BLaER1 treated with 17β-estradiol and CSF1 and Interleukin-3, amounts not matched to agents 10 nM and 100 nM (cell line): Measurements from ENCODE around the gene ACP4.
A peak's percentile ranks its signal among the peaks of the same experiment; 100 is the strongest.

Source experiments
- H3K27ac ChIP-seq, 11 experiments: shearing (Covaris generic); formaldehyde crosslinking; 2 replicates each; pipeline ENCODE4 v1.8.1; 2022
- H3K27me3 ChIP-seq, 11 experiments: shearing (Covaris generic); formaldehyde crosslinking; 2 replicates each; pipeline ENCODE4 v1.8.1; 2022
- H3K36me3 ChIP-seq, 11 experiments: shearing (Covaris generic); formaldehyde crosslinking; 2 replicates each; pipeline ENCODE4 v1.8.1; 2022
- H3K4me1 ChIP-seq, 10 experiments: shearing (Covaris generic); formaldehyde crosslinking; 2 replicates each; pipeline ENCODE4 v1.8.1; 2022
- H3K4me2 ChIP-seq, 11 experiments: shearing (Covaris generic); formaldehyde crosslinking; 2 replicates each; pipeline ENCODE4 v1.8.1; 2022
- H3K4me3 ChIP-seq, 10 experiments: shearing (Covaris generic); formaldehyde crosslinking; 2 replicates each; pipeline ENCODE4 v1.8.1; 2022
- H3K9ac ChIP-seq, 11 experiments: shearing (Covaris generic); formaldehyde crosslinking; 2 replicates each; pipeline ENCODE4 v1.8.1; 2022
- H3K9me3 ChIP-seq, 11 experiments: shearing (Covaris generic); formaldehyde crosslinking; replicated peaks in 1 of 11; 2 replicates each; pipeline ENCODE4 v1.8.1; 2022
- H4K20me1 ChIP-seq, 11 experiments: shearing (Covaris generic); formaldehyde crosslinking; 2 replicates each; pipeline ENCODE4 v1.8.1; 2022
- Cebpa-rat ChIP-seq, 11 experiments: shearing (Covaris generic); IDR thresholded peaks; 2 replicates each; pipeline ENCODE4 v1.8.1; 2022

The ACP4 gene

GRCh38 chr19:50795664-50796073 is 5.5 kb downstream of the ACP4 start:
- Histone ChIP-seq H3K9me3 (no peaks in the 10 kb centered on the region), H3K36me3 (peaks cover 39 to 56% (median 52%) of the 10 kb centered on the region in 11 experiments), H3K4me2 (peak overlapping the region in 5 of 11 experiments; percentile 18 to 75 (median 69); a peak in 9 of 22 replicates), H3K9ac (no peak overlapping the region), H3K27me3 (no peaks in the 10 kb centered on the region), H4K20me1 (peaks cover 0 to 93% (median 74%) of the 10 kb centered on the region in 11 experiments; a peak in 19 of 22 replicates), H3K27ac (no peak overlapping the region; a peak in 1 of 22 replicates), H3K4me1 (peaks cover 0 to 67% (median 50%) of the 10 kb centered on the region in 10 experiments; a peak in 16 of 20 replicates), H3K4me3 (no peak overlapping the region)
- TF ChIP-seq Cebpa-rat (IDR thresholded peaks at IDR 0.05), result no peak

GRCh38 chr19:50796128-50796633 is 6.0 kb downstream of the ACP4 start:
- H4K20me1 ChIP-seq, result peaks cover 0 to 98% (median 79%) of the 10 kb centered on the region in 11 experiments; a peak in 19 of 22 replicates
- H3K27me3 ChIP-seq, result no peaks in the 10 kb centered on the region
- H3K4me1 ChIP-seq, result peaks cover 0 to 72% (median 55%) of the 10 kb centered on the region in 10 experiments; a peak in 16 of 20 replicates
- H3K4me3 ChIP-seq, result no peak overlapping the region
- no peaks in the 10 kb centered on the region for H3K9me3 ChIP-seq
- no peak for TF ChIP-seq Cebpa-rat (IDR thresholded peaks at IDR 0.05)
- H3K36me3 ChIP-seq, result peaks cover 45 to 61% (median 58%) of the 10 kb centered on the region in 11 experiments
- no peak overlapping the region for H3K27ac ChIP-seq
- peak overlapping the region in 2 of 11 experiments; percentile 12 to 66; a peak in 2 of 22 replicates for H3K4me2 ChIP-seq
- no peak overlapping the region for H3K9ac ChIP-seq

DNA sequence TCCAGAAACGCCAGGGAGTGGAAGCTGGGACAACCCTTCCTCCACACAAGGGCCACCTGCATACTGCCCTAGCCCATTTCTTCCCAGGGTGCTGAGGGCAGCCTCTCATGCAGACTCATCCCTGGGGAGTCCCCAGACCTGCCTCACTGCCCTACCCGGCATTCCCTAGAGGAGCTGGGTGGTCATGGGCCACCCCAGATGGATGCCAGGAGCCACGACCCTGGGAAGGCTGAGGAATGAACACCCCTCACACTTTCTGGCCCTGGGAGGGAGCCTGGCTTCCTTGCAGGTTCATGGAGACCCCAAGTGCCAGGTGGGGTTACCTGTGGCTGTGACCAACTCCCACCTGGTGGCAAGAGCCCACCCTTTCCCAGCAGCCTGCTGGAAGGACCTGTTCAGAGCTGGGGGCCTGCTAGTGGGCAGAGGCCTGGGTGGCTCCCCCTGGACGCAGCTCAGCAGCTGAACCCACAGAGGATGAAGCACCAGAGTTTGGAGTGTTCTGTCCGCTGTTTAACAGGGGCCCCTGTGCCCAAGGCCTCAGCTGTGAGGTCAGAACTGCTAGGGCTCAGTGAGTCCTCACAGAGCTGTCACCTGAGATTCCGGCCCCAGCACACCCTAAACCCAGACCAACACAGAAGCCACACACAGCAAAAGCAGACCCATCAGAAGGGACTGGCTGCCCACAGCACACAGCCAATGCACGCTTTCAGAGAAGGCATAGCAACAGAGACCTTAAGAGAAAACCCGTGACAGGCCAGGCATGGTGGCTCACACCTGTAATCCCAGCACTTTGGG is 6.6 kb downstream of the ACP4 start:
- Histone ChIP-seq H3K27me3 (no peaks in the 10 kb centered on the region), H3K4me1 (peaks cover 0 to 78% (median 61%) of the 10 kb centered on the region in 10 experiments; a peak in 17 of 20 replicates), H3K9ac (0 out of 22 replicates have a peak overlapping the region, but pooled peaks of 2 of the 11 experiments have one; percentile 17 to 29), H3K36me3 (peaks cover 49 to 67% (median 64%) of the 10 kb centered on the region in 11 experiments), H3K4me3 (no peak overlapping the region), H4K20me1 (peaks cover 0 to 100% (median 86%) of the 10 kb centered on the region in 11 experiments; a peak in 19 of 22 replicates), H3K4me2 (peak overlapping the region in 4 of 11 experiments; percentile 12 to 21 (median 15); a peak in 2 of 22 replicates), H3K27ac (no peak overlapping the region), H3K9me3 (no peaks in the 10 kb centered on the region)
- no peak for TF ChIP-seq Cebpa-rat (IDR thresholded peaks at IDR 0.05)

DNA sequence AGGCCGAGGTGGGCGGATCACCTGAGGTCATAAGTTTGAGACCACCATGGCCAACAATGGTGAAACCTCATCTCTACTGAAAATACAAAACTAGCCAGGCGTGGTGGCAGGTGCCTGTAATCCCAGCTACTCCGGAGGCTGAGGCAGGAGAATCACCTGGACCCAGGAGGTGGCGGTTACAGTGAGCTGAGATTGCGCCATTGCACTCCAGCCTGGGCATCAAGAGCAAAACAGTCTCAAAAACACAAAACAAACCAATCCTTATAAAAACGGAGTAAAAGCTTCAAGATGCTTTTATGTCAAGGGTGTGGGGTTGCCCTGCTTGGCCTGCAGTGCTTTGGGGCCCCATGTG is 7.2 kb downstream of the ACP4 start:
- no peak for TF ChIP-seq Cebpa-rat (IDR thresholded peaks at IDR 0.05)
- Histone ChIP-seq H3K27ac (no peak overlapping the region), H3K9ac (no peak overlapping the region), H4K20me1 (peaks cover 0 to 100% (median 92%) of the 10 kb centered on the region in 11 experiments; a peak in 19 of 22 replicates), H3K9me3 (no peaks in the 10 kb centered on the region), H3K4me1 (peaks cover 5 to 84% (median 67%) of the 10 kb centered on the region in 10 experiments), H3K4me2 (peak overlapping the region in 2 of 11 experiments; percentile 8 to 14; a peak in 2 of 22 replicates), H3K36me3 (peaks cover 53 to 73% (median 70%) of the 10 kb centered on the region in 11 experiments), H3K27me3 (no peaks in the 10 kb centered on the region), H3K4me3 (no peak overlapping the region)

- peaks cover 11 to 90% (median 73%) of the 10 kb centered on the region in 10 experiments for H3K4me1 ChIP-seq
- no peaks in the 10 kb centered on the region for H3K27me3 ChIP-seq
- peak overlapping the region in 4 of 11 experiments; percentile 3 to 15 (median 11); a peak in 3 of 22 replicates for H3K4me2 ChIP-seq
- H4K20me1 ChIP-seq, result peaks cover 0 to 100% (median 98%) of the 10 kb centered on the region in 11 experiments; a peak in 19 of 22 replicates
- H3K9ac ChIP-seq, result peak overlapping the region in 1 of 11 experiments; percentile 29; a peak in 2 of 22 replicates
- no peaks in the 10 kb centered on the region for H3K9me3 ChIP-seq
- H3K4me3 ChIP-seq, result no peak overlapping the region
- TF ChIP-seq Cebpa-rat (IDR thresholded peaks at IDR 0.05), result no peak
- H3K36me3 ChIP-seq, result peaks cover 53 to 79% (median 76%) of the 10 kb centered on the region in 11 experiments
- no peak overlapping the region for H3K27ac ChIP-seq
These were observed 7.8 kb downstream of the ACP4 start for GRCh38 chr19:50797781-50798658.

DNA sequence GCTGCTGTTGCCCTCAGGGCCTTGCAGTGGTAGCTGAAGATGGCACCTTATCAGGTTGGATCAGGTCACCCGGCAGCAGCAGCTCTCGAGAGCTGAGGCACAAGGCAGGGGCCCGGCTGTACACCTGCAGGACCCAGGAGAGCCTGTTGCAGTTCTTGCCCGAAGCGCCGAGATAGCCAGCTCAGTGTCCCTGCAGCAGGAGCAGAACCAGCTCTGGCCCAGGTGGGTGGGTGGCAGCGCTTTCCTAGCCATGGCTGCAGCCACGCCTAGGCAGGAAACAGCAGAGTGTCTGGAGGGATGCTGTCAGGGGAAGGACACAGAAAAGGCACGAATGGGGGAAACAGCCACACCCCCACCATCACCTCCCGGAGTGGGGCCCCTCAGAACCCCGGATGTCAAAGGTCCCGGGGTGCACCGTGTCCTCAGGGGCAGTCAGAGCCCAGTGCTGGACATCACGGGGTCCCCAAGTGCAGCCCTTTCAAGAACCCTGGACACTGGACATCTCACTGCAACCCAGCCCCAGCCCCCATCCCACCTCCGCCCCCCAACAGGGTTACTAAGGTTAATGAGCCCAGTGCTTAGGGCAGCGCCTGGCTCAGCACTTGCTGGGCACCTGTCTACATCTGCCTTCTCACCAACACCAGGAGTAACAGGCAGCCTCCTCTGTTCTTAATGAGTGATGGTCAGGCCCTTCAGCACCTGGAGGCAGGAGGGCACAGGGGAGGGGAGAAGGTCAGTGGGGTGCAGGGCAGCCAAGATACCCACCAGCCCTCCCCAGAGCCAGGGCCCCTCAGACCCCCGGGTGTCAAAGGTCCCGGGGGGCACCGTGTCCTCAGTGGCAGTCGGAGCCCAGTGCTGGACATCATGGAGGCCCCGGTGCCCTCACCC is 8.7 kb downstream of the ACP4 start:
- Histone ChIP-seq H3K4me2 (peak overlapping the region in 2 of 11 experiments; percentile 3 to 26; a peak in 3 of 22 replicates), H3K36me3 (peaks cover 53 to 83% (median 77%) of the 10 kb centered on the region in 11 experiments), H3K27ac (no peak overlapping the region), H3K27me3 (no peaks in the 10 kb centered on the region), H3K9ac (peak overlapping the region in 4 of 11 experiments; percentile 19 to 41 (median 34); a peak in 6 of 22 replicates), H3K9me3 (no peaks in the 10 kb centered on the region), H4K20me1 (peaks cover 0 to 100% (median 98%) of the 10 kb centered on the region in 11 experiments; a peak in 19 of 22 replicates), H3K4me1 (peaks cover 18 to 91% (median 75%) of the 10 kb centered on the region in 10 experiments), H3K4me3 (no peak overlapping the region)
- TF ChIP-seq Cebpa-rat (IDR thresholded peaks at IDR 0.05), result no peak

DNA sequence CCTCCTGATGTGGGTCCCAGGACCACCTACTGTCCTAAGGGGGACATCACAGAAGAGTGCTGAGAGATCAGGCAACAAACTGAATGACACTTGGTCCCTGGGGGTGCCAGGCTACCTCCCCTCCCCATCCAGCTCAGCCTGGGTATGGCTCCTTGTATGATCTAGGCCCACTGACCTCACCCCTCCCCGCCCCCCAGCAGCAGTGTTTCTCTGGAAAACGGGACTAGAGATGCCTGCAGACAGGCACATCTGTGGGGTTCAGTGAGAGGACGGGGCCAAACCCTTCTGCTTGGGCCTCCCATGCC is 9.3 kb downstream of the ACP4 start:
- Histone ChIP-seq H3K36me3 (peaks cover 53 to 83% (median 77%) of the 10 kb centered on the region in 11 experiments), H3K4me2 (peak overlapping the region in 3 of 11 experiments; percentile 26 to 31 (median 26); a peak in 3 of 22 replicates), H3K9ac (peak overlapping the region in 7 of 11 experiments; percentile 28 to 49 (median 40); a peak in 9 of 22 replicates), H3K27me3 (no peaks in the 10 kb centered on the region), H3K9me3 (no peaks in the 10 kb centered on the region), H4K20me1 (peaks cover 0 to 94% (median 92%) of the 10 kb centered on the region in 11 experiments; a peak in 19 of 22 replicates), H3K4me3 (no peak overlapping the region), H3K4me1 (peaks cover 18 to 85% (median 70%) of the 10 kb centered on the region in 10 experiments), H3K27ac (no peak overlapping the region)
- no peak for TF ChIP-seq Cebpa-rat (IDR thresholded peaks at IDR 0.05)
